ENCODE measurements around the gene SHC4.

DNA sequence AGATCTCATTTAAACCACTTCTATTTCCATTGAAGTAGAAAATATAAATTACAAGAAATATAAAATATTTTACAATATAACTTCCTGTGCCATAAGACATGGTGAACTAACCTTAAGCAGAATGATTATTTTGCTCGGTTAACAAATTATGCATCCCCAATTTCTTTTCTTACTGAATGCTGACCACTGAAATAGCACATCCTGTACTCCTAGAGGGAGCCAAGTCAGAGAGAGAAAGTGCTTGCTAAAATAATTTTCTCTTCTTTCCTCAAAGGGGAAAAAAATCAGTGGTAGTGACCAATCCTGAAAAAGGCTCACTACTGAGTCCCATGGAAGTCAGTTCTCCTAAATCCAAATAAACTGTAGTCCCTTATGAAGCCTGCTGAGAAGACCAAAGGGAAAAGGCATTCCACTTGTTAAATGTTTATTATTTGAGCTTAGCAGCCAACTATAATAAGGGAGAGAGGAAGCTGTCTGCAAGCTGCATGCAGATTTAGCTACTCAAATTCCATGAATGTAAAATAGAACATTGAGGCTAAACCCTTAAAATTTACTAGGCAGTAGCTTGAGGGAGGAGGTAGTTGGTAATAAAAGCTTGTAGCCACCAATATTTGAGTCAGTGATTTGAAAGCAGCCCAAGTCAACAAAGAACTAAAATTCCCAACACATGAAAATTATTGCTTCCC is 185.9 kb downstream of the SHC4 start:
- TF ChIP-seq, protein P1, sequence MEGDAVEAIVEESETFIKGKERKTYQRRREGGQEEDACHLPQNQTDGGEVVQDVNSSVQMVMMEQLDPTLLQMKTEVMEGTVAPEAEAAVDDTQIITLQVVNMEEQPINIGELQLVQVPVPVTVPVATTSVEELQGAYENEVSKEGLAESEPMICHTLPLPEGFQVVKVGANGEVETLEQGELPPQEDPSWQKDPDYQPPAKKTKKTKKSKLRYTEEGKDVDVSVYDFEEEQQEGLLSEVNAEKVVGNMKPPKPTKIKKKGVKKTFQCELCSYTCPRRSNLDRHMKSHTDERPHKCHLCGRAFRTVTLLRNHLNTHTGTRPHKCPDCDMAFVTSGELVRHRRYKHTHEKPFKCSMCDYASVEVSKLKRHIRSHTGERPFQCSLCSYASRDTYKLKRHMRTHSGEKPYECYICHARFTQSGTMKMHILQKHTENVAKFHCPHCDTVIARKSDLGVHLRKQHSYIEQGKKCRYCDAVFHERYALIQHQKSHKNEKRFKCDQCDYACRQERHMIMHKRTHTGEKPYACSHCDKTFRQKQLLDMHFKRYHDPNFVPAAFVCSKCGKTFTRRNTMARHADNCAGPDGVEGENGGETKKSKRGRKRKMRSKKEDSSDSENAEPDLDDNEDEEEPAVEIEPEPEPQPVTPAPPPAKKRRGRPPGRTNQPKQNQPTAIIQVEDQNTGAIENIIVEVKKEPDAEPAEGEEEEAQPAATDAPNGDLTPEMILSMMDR (IDR thresholded peaks at IDR 0.05), result no peak
- no peak for TF ChIP-seq POLR2A (IDR thresholded peaks at IDR 0.05)
